ENCODE measurements around the gene LGMN. TPM values are rescaled to one million over a fixed set of nuclear protein-coding genes. Genes with fewer than 3 reads are reported as not detected.

Gene LGMN
- total RNA-seq, 1 experiment from 2014 or later: 48.8 TPM

GRCh38 chr14:92737619-92738188, 10.7 kb downstream of the LGMN start:
- H3K4me3 ChIP-seq: no peak overlapping the region
- H2AFZ ChIP-seq: no peak overlapping the region
- ChIA-PET POLR2A (ENCODE audit: unreplicated experiment) (no interaction called here), CTCF (no interaction called here)
- no TSS peak for BruUV-seq (replicated peaks)
- no peaks in the 10 kb centered on the region for H3K27me3 ChIP-seq (ENCODE audit: insufficient read depth, low read depth)
- TF ChIP-seq CTCF (conservative IDR thresholded peaks at IDR 0.05): no peak
- TF ChIP-seq EZH2 (IDR thresholded peaks at IDR 0.05; ENCODE audit: low read depth): no peak
- no peaks in the 10 kb centered on the region for H3K36me3 ChIP-seq (ENCODE audit: low read depth)
- intact Hi-C loops (cut with micrococcal nuclease; ENCODE audit: unreplicated experiment): no loop called here
- H3K9me3 ChIP-seq (ENCODE audit: insufficient read depth, low read depth): no peaks in the 10 kb centered on the region
- H4K20me1 ChIP-seq (ENCODE audit: insufficient read depth): no peaks in the 10 kb centered on the region
- no peak for DNase-seq
- H3K4me1 ChIP-seq (replicated peaks; ENCODE audit: insufficient read depth): peaks cover 8% of the 10 kb centered on the region
- H3K9me2 ChIP-seq (ENCODE audit: insufficient read depth): no peaks in the 10 kb centered on the region
- no peak overlapping the region for H3K4me2 ChIP-seq
- no peaks in the 10 kb centered on the region for H3K79me2 ChIP-seq (ENCODE audit: low read depth)
- H3K27ac ChIP-seq: no peak overlapping the region
- peaks cover 6% of the 10 kb centered on the region for H3F3A ChIP-seq (ENCODE audit: insufficient read depth, low read depth)

GRCh38 chr14:92737206-92737605, 11.2 kb downstream of the LGMN start:
- ChIA-PET CTCF (no interaction called here), POLR2A (ENCODE audit: unreplicated experiment) (no interaction called here)
- Histone ChIP-seq H3K4me1 (replicated peaks; ENCODE audit: insufficient read depth) (peaks cover 8% of the 10 kb centered on the region), H4K20me1 (ENCODE audit: insufficient read depth) (no peaks in the 10 kb centered on the region), H3K9me2 (ENCODE audit: insufficient read depth) (no peaks in the 10 kb centered on the region), H3K79me2 (ENCODE audit: low read depth) (no peaks in the 10 kb centered on the region), H3K9me3 (ENCODE audit: insufficient read depth, low read depth) (no peaks in the 10 kb centered on the region), H3K4me2 (no peak overlapping the region), H3F3A (ENCODE audit: insufficient read depth, low read depth) (peaks cover 6% of the 10 kb centered on the region), H3K36me3 (ENCODE audit: low read depth) (peaks cover 2% of the 10 kb centered on the region), H3K27me3 (ENCODE audit: insufficient read depth, low read depth) (no peaks in the 10 kb centered on the region), H3K27ac (no peak overlapping the region), H2AFZ (no peak overlapping the region), H3K4me3 (no peak overlapping the region)
- intact Hi-C loops (cut with micrococcal nuclease; ENCODE audit: unreplicated experiment): no loop called here
- BruUV-seq (replicated peaks): no TSS peak
- TF ChIP-seq EZH2 (IDR thresholded peaks at IDR 0.05; ENCODE audit: low read depth) (no peak), CTCF (conservative IDR thresholded peaks at IDR 0.05) (no peak)
- no peak for DNase-seq

DNA sequence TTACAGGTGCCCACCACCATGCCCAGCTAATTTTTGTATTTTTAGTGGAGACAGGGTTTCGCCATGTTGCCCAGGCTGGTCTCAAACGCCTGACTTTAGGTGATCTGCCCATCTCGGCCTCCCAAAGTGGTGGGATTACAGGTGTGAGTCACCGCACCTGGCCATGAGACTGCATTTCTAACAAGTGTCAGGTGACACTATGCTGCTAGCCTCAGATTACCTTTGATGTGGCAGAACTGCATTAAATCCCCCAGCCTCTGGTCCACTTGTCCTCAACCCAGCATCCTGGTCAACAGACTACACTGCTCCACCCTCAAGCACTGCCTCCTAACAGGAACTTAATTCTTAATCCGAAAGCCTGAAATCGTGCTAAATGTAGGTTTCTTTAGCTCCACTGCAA, 13.1 kb downstream of the LGMN start:
- 0 out of 2 replicates have a peak overlapping the region, but pooled peaks have one; percentile 8 for H3K4me2 ChIP-seq
- CTCF ChIA-PET: no interaction called here
- POLR2A ChIA-PET (ENCODE audit: unreplicated experiment): interaction anchor here (0.6 kb wide), 1 partner anchor 11 kb away, joined by 5 read pairs; no protein-coding TSS in a partner anchor
- no peak overlapping the region for H3K27ac ChIP-seq
- H3F3A ChIP-seq (ENCODE audit: insufficient read depth, low read depth): peaks cover 13% of the 10 kb centered on the region
- H3K9me2 ChIP-seq (ENCODE audit: insufficient read depth): no peaks in the 10 kb centered on the region
- H4K20me1 ChIP-seq (ENCODE audit: insufficient read depth): no peaks in the 10 kb centered on the region
- H3K79me2 ChIP-seq (ENCODE audit: low read depth): no peaks in the 10 kb centered on the region
- H3K9me3 ChIP-seq (ENCODE audit: insufficient read depth, low read depth): no peaks in the 10 kb centered on the region
- intact Hi-C loops (cut with micrococcal nuclease; ENCODE audit: unreplicated experiment): no loop called here
- DNase-seq: no peak
- no TSS peak for BruUV-seq (replicated peaks)
- no peaks in the 10 kb centered on the region for H3K27me3 ChIP-seq (ENCODE audit: insufficient read depth, low read depth)
- H3K4me1 ChIP-seq (replicated peaks; ENCODE audit: insufficient read depth): peaks cover 18% of the 10 kb centered on the region
- H2AFZ ChIP-seq: no peak overlapping the region
- TF ChIP-seq EZH2 (IDR thresholded peaks at IDR 0.05; ENCODE audit: low read depth) (no peak), CTCF (conservative IDR thresholded peaks at IDR 0.05) (no peak)
- H3K36me3 ChIP-seq (ENCODE audit: low read depth): peaks cover 15% of the 10 kb centered on the region
- H3K4me3 ChIP-seq: no peak overlapping the region

All from PC-9 (cell line).